ENCODE measurements around the gene MORN4.
"Not testable (repeated sequence)": the region's sequence is repeated elsewhere in the genome, so short reads cannot be mapped to it uniquely, and the experiment has no call there.

MORN4 gene

GRCh38 chr10:97640868-97641811, 7.8 kb upstream of the MORN4 start:
- peak overlapping the region; percentile 87 for H3K4me3 ChIP-seq (ENCODE audit: severe bottlenecking)
- DNase-seq (ENCODE audit: low spot score) (no peak), ATAC-seq (ENCODE audit: low read depth) (peak; percentile 1; the same call in 2 of the 3 replicates)
- no peak for TF ChIP-seq CTCF (IDR thresholded peaks at IDR 0.05; ENCODE audit: poor library complexity, severe bottlenecking)
- H3K9me3 ChIP-seq (ENCODE audit: severe bottlenecking), result no peaks in the 10 kb centered on the region
- peaks cover 10% of the 10 kb centered on the region for H3K4me1 ChIP-seq (ENCODE audit: insufficient read depth, poor library complexity, severe bottlenecking)
- H3K27me3 ChIP-seq (ENCODE audit: insufficient read depth, poor library complexity, severe bottlenecking), result no peaks in the 10 kb centered on the region
- peaks cover 32% of the 10 kb centered on the region for H3K36me3 ChIP-seq (ENCODE audit: low read depth)
- H3K27ac ChIP-seq (ENCODE audit: poor library complexity, severe bottlenecking), result peak overlapping the region; percentile 73

DNA sequence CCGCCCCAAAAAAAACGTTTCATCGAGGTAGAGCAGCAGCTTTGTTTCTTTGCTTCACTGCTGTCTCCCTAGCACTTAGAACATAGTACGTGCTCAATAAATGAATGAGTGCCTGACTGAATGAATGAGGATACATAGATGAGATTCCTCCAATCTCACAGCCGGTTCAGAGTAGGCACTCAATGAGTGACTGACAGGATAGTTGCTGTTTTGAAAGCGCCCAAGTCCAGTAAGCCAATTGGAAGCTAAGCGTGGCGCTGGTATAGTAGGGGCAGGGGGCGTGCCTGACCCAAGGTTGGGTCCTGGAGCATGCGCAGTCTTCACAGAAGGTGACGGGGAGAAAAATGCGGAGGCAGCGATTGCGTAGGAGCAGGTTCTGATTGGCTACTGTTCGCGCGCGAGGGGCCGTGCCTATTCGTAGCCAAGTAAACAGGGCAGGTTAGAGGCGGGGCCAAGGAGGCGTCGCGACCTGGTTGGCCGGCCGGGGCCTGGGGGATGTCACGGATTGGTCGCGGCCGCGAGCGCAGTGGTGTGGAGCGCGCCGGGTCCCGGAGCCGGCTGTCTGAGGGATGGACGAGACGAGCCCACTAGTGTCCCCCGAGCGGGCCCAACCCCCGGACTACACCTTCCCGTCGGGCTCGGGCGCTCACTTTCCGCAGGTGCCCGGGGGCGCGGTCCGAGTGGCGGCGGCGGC, 7.0 kb upstream of the MORN4 start, which contains the start of gene PI4K2A:
Gene PI4K2A, plus strand, starts transcription at position 498 of the 694 bp plus-strand sequence. Its CDS starts 72 bp downstream, at position 570.
- Histone ChIP-seq H3K9me3 (ENCODE audit: severe bottlenecking) (no peaks in the 10 kb centered on the region), H3K4me1 (ENCODE audit: insufficient read depth, poor library complexity, severe bottlenecking) (peaks cover 10% of the 10 kb centered on the region), H3K4me3 (ENCODE audit: severe bottlenecking) (peak within 1 kb of the TSS; percentile 87), H3K27ac (ENCODE audit: poor library complexity, severe bottlenecking) (peak within 1 kb of the TSS; percentile 73), H3K36me3 (ENCODE audit: low read depth) (peaks cover 25% of the 10 kb centered on the region), H3K27me3 (ENCODE audit: insufficient read depth, poor library complexity, severe bottlenecking) (no peaks in the 10 kb centered on the region)
- DNase-seq (ENCODE audit: low spot score) (peak; percentile 99), ATAC-seq (ENCODE audit: low read depth) (peak; percentile 98)
- TF ChIP-seq CTCF (IDR thresholded peaks at IDR 0.05; ENCODE audit: poor library complexity, severe bottlenecking), result no peak

- H3K9me3 ChIP-seq (ENCODE audit: severe bottlenecking); H3K27me3 ChIP-seq (ENCODE audit: insufficient read depth, poor library complexity, severe bottlenecking); H3K27ac ChIP-seq (ENCODE audit: poor library complexity, severe bottlenecking); DNase-seq (ENCODE audit: low spot score); ATAC-seq (ENCODE audit: low read depth); H3K4me3 ChIP-seq (ENCODE audit: severe bottlenecking): not testable (repeated sequence)
- Histone ChIP-seq H3K4me1 (ENCODE audit: insufficient read depth, poor library complexity, severe bottlenecking) (peaks cover 10% of the 10 kb centered on the region), H3K36me3 (ENCODE audit: low read depth) (peaks cover 13% of the 10 kb centered on the region)
Observed at GRCh38 chr10:97639090-97639489, 5.8 kb upstream of the MORN4 start.

DNA sequence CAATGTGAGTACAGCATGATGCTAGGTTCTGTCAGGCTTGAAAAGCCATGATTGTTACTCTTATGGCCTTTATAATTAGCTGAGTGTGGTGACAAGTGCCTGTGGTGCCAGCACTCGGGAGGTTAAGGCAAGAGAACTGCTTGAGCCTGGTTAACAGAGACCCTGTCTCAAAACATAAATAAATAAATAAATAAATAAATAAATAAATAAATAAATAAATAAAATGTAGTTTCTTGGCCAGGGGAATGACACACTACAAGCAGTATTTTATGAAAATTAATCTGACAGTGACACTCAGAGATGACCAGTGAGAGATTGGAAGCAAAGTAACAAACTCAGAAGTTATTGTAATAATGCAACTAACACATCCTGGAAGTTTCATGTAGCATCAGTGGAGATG, 2.3 kb upstream of the MORN4 start:
- no peaks in the 10 kb centered on the region for H3K27me3 ChIP-seq (ENCODE audit: insufficient read depth, poor library complexity, severe bottlenecking)
- no peak for TF ChIP-seq CTCF (IDR thresholded peaks at IDR 0.05; ENCODE audit: poor library complexity, severe bottlenecking)
- H3K4me3 ChIP-seq (ENCODE audit: severe bottlenecking), result no peak overlapping the region
- ATAC-seq (ENCODE audit: low read depth) (no peak), DNase-seq (ENCODE audit: low spot score) (no peak)
- no peak overlapping the region for H3K27ac ChIP-seq (ENCODE audit: poor library complexity, severe bottlenecking)
- peaks cover 3% of the 10 kb centered on the region for H3K4me1 ChIP-seq (ENCODE audit: insufficient read depth, poor library complexity, severe bottlenecking)
- no peaks in the 10 kb centered on the region for H3K36me3 ChIP-seq (ENCODE audit: low read depth)
- no peaks in the 10 kb centered on the region for H3K9me3 ChIP-seq (ENCODE audit: severe bottlenecking)

DNA sequence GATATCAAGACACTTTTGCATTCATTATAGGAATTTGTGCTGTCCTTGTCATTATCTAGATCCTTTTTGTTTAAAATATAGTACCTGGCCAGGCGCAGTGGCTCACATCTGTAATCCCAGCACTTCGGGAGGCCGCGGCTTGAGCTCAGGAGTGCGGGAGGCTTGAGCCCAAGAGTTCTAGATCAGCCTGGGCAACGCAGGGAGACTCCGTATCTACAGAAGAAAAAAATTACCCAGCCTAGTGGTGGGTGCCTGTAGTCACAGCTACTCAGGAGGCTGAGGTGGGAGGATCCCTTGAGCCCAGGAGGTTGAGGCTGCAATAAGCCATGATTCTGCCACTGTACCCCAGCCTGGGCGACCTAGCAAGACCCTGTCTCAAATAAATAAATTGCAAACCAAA, 621 bp upstream of the MORN4 start:
- TF ChIP-seq CTCF (IDR thresholded peaks at IDR 0.05; ENCODE audit: poor library complexity, severe bottlenecking), result peak; percentile 12
- DNase-seq (ENCODE audit: low spot score), result no peak
- H3K9me3 ChIP-seq (ENCODE audit: severe bottlenecking), result no peaks in the 10 kb centered on the region
- peaks cover 3% of the 10 kb centered on the region for H3K4me1 ChIP-seq (ENCODE audit: insufficient read depth, poor library complexity, severe bottlenecking)
- peak overlapping the region; percentile 88 for H3K4me3 ChIP-seq (ENCODE audit: severe bottlenecking)
- H3K36me3 ChIP-seq (ENCODE audit: low read depth), result no peaks in the 10 kb centered on the region
- no peak for ATAC-seq (ENCODE audit: low read depth)
- peak overlapping the region; percentile 40 for H3K27ac ChIP-seq (ENCODE audit: poor library complexity, severe bottlenecking)
- H3K27me3 ChIP-seq (ENCODE audit: insufficient read depth, poor library complexity, severe bottlenecking), result no peaks in the 10 kb centered on the region

All from RWPE2 (cell line).